ENCODE results near the gene KAT6B.

Gene KAT6B

GRCh38 chr10:74957285-74957961, 131.0 kb downstream of the KAT6B start:
- DNase-seq = no peak

DNA sequence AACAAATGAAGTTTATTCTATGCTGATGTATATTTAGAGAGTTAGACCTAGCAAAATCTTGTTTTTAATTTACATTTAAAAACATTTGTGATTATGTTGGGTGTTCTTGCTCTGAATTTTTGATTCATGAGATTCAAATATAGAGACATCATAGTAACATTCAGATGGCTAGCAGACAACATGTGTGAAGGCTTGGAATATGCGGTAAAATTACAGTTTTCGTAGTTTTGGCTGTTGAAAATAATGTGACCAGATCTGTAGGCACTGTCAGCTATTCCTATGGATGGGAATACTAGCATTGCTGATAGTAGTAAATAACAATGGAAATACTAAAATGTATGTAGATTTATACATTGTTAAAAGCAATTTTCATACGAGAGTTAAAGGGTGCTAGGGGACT, 131.9 kb downstream of the KAT6B start:
- DNase-seq = no peak

- no peak for DNase-seq
These were observed 134.3 kb downstream of the KAT6B start for GRCh38 chr10:74960670-74961069.

DNA sequence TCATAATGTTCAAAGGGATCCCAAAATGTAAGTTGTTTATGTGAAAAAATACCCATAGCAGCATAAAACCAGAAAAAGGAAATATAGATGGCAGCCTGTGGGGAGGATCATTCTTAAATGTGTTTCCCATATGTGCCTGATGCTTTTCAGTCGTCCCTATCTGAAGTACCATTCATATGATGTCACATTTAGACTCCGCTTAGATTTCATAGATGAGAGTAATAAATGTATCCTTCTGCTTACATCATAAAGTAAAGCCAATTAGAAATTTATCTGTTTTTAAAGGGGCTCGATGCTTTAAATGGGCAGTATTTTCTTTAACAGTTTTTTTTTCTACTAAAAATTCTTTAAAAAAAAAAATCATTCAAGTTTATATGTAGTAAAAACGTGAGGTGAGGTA, 136.1 kb downstream of the KAT6B start:
- DNase-seq = no peak

GRCh38 chr10:74963549-74963948, 137.1 kb downstream of the KAT6B start:
- no peak for DNase-seq

GRCh38 chr10:74967911-74968666, 141.7 kb downstream of the KAT6B start:
- no peak for DNase-seq

- DNase-seq = no peak
These were observed 142.3 kb downstream of the KAT6B start for GRCh38 chr10:74968667-74969061.

DNA sequence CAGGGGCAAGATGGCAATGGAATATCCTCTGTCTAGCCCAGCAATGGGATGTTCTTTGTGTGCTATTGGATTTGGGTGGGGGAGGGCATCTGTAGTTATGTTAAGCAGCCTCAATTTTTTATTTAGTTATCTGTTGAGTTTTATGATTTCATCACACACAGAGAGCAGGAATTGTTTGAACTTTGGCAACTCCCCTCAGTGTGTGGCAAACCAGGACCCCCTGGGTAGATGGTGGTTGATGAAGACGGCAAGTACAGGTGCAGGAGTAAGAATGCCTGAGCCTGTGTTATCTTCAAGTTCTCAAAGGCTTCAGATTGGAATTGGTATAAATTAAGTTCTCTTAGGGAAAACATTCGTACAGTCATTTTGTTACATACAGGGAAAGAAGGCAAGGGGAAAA, 142.7 kb downstream of the KAT6B start:
- DNase-seq = no peak

- no peak for DNase-seq
These were observed 143.1 kb downstream of the KAT6B start for GRCh38 chr10:74969530-74969929.

- DNase-seq = no peak
These were observed 147.5 kb downstream of the KAT6B start for GRCh38 chr10:74973741-74974392.

- DNase-seq = no peak
These were observed 149.4 kb downstream of the KAT6B start for GRCh38 chr10:74975758-74976157.

GRCh38 chr10:74976565-74976964, 150.2 kb downstream of the KAT6B start:
- no peak for DNase-seq

DNA sequence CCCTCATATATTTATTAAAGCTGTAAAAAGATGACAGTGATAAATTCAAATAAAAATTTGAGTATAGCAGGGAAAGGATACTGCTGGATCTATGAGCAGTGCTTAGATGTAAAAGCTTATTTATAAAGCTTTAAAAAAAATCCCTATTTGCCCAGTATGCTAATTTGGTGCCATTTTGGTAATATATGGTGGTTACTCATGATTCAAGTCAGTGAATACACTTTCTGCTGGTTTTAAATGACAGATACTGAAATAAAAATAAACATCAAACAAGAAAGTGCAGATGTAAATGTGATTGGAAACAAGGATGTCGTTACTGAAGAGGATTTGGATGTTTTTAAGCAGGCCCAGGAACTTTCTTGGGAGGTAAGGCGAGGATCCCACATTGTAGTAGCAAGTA, 150.7 kb downstream of the KAT6B start:
- DNase-seq = no peak

DNA sequence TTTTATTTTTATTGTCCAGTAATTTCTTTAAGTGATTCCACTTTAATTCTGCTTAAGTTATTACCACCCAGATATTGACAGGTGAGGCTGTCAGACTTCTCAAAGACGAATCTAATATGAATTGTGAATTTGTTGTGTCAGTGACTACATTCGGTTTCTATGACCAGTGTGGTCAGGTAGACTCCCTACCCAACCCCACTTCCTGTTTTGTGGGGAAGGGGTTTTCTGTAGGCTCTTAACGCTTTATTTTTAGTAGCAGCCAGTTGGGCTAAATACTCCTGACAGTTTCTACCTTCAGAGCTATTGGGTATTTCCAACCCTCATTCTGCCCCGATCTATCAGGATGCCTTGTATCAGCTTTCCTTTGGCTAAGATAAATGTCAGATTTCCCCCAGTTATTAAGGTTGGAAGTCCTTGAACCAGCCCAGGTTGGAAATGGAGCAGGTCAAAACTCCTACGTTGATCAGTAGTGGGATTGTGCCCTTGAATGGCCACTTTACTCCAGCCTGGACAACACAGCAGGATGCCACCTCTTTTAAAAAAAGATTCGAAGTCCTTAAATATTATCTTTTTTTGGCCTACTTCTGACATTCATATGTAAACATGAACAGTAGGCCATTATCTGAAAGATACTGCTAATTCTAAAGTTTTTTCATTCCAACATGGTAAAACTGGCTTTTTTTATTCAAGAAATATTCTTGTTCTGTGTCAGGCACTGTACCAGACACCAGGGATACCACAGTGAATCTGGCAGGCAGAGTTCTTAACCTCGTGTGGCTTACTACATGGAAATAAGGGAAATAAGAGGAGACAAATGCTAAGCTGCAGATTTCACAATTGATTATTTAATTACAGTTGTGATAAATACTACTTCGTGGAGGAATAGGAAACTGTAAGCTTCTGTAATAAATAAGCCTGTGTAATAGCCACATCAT, 151.8 kb downstream of the KAT6B start:
- DNase-seq = peak in 1 of 2 experiments; percentile 17

GRCh38 chr10:74981831-74982633, 155.6 kb downstream of the KAT6B start:
- DNase-seq = no peak

GRCh38 chr10:74982634-74982982, 156.2 kb downstream of the KAT6B start:
- DNase-seq = no peak

- no peak for DNase-seq
These were observed 157.0 kb downstream of the KAT6B start for GRCh38 chr10:74983383-74983782.

DNA sequence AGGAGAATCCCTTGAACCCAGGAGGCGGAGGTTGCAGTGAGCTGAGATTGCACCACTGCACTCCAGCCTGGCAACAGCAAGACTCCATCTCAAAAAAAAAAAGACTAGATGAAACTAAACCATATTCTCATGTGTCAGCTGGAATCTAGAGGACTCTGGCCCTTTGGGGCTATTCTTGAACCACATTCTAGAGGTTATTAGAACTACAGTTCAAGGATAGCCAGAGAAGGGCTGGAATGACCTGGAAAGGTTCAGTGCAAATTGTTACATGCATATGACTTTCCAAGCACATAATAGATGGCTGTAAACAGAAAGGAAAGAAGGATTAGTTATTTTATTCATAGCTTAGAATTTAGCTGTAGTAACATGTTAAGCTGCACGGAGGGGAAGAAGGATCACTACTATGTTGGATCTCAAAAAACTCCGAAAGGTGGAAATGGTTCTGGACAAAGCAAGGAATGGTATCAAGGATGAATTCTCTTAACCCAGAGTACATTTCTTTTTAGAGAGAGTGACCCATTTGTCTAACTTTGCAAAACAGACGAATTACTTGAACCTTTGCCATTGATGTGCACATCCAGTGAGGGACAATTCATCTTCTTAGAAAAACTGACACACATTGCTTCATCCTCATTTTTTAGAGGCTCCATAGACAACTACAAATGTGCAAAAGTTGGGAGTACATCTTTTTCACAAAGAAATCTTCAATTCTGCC, 161.1 kb downstream of the KAT6B start:
- DNase-seq = no peak

GRCh38 chr10:74988054-74988775, 161.8 kb downstream of the KAT6B start:
- no peak for DNase-seq

GRCh38 chr10:74988832-74989561, 162.6 kb downstream of the KAT6B start:
- no peak for DNase-seq
